Fibroblast of villous mesenchyme (primary cell): ENCODE data around the gene PIK3C2G. TPM values are rescaled to one million over a fixed set of nuclear protein-coding genes. Genes with fewer than 3 reads are reported as not detected.

Source experiments
- DNase-seq: peaks from one replicate; pipeline ENCODE4 v3.0.0-alpha.2; 2010; ENCODE audit warnings: low read depth
- H3K4me3 ChIP-seq: 2 replicates; pipeline ENCODE4 v1.5.1; 2011; ENCODE audit warnings: low read depth, mild to moderate bottlenecking, low read length
- CTCF ChIP-seq: IDR thresholded peaks from 2 replicates; pipeline ENCODE4 v1.5.1; 2012; ENCODE audit warnings: low read depth, mild to moderate bottlenecking, low read length; ENCODE audit not compliant: insufficient read depth
- total RNA-seq: library from RNA; depleted of rRNA; stranded (reverse); fragments of >200 nt; gene quantifications from 2 replicates; pipeline ENCODE4 v1.2.3, GENCODE V29; 2012

PIK3C2G gene
- total RNA-seq, 1 donor, result not detected

GRCh38 chr12:18275981-18276380 lies 14.7 kb downstream of the PIK3C2G start:
- no peak for TF ChIP-seq CTCF
- H3K4me3 ChIP-seq, result no peak overlapping the region
- DNase-seq, result no peak

GRCh38 chr12:18277196-18277595 lies 15.9 kb downstream of the PIK3C2G start:
- H3K4me3 ChIP-seq, result no peak overlapping the region
- no peak for TF ChIP-seq CTCF
- DNase-seq, result no peak

GRCh38 chr12:18280728-18281127 lies 19.4 kb downstream of the PIK3C2G start:
- no peak overlapping the region for H3K4me3 ChIP-seq
- no peak for DNase-seq
- no peak for TF ChIP-seq CTCF

GRCh38 chr12:18281941-18282340 lies 20.6 kb downstream of the PIK3C2G start:
- TF ChIP-seq CTCF, result no peak
- DNase-seq, result no peak
- H3K4me3 ChIP-seq, result no peak overlapping the region

GRCh38 chr12:18283831-18284230 lies 22.5 kb downstream of the PIK3C2G start:
- no peak overlapping the region for H3K4me3 ChIP-seq
- DNase-seq, result no peak

GRCh38 chr12:18284386-18284785 lies 23.1 kb downstream of the PIK3C2G start:
- peak; percentile 25 for DNase-seq
- no peak for TF ChIP-seq CTCF
- no peak overlapping the region for H3K4me3 ChIP-seq

More at GRCh38 chr12:18283831-18284230, 22.5 kb downstream of the PIK3C2G start:
- no peak for TF ChIP-seq CTCF

- TF ChIP-seq CTCF, result no peak
- DNase-seq, result no peak
- no peak overlapping the region for H3K4me3 ChIP-seq
Measured at GRCh38 chr12:18285161-18285560, 23.8 kb downstream of the PIK3C2G start.
